Esophagus muscularis mucosa (tissue), 3 donors: ENCODE measurements around the gene BMPR1A.

ENCODE experiments used
- POLR2AphosphoS5 ChIP-seq, 2 donors: sonication (generic); formaldehyde crosslinking; IDR thresholded peaks; one replicate each; pipeline ENCODE4 v1.6.1; 2017; ENCODE audit warnings: antibody characterized with exemption in 2 of 2
- TF ChIP-seq, protein P1 (sequence below), 3 experiments: fragments of 200-600 bp in 2 of 3; fragments of 450-650 bp in 1 of 3; sonication (generic) in 2 of 3; IDR thresholded peaks; one replicate each; pipeline ENCODE4 v1.5.1; 2017 to 2019; ENCODE audit warnings: antibody characterized with exemption in 3 of 3, mild to moderate bottlenecking in 2 of 3, moderate library complexity in 1 of 3

DNA sequence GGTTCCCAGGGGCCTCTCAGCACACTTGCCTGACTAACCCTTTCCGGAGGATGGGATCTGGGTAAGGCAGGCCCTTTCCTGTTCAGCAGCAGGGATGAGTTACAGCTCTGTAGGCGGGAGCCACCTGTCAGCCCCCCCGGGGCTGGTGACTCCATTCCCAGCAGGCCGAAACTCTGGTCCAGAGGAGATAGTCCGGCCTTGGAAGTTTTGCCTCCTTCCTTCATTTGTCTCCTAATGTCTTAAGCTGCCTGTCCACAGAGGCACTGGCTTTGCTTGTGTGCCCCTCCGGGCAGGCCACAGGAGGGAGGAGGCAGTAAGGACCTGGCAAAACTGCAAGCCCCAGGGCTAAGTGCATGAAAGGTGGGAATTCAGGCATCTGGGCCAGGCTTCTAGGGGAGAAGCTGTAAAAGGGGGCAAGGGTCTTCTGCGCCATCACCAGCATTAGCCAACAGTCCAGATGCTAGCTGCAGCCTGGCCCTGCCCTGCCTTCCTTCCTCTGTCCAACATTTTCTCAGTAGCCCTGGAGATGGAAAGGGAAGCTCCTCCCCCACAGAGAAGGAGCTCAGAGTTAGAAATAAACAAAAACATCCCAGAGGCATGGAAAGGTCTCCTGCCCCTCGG, 213.1 kb downstream of the BMPR1A start:
- TF ChIP-seq, protein P1, sequence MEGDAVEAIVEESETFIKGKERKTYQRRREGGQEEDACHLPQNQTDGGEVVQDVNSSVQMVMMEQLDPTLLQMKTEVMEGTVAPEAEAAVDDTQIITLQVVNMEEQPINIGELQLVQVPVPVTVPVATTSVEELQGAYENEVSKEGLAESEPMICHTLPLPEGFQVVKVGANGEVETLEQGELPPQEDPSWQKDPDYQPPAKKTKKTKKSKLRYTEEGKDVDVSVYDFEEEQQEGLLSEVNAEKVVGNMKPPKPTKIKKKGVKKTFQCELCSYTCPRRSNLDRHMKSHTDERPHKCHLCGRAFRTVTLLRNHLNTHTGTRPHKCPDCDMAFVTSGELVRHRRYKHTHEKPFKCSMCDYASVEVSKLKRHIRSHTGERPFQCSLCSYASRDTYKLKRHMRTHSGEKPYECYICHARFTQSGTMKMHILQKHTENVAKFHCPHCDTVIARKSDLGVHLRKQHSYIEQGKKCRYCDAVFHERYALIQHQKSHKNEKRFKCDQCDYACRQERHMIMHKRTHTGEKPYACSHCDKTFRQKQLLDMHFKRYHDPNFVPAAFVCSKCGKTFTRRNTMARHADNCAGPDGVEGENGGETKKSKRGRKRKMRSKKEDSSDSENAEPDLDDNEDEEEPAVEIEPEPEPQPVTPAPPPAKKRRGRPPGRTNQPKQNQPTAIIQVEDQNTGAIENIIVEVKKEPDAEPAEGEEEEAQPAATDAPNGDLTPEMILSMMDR (IDR thresholded peaks at IDR 0.05), result no peak
- TF ChIP-seq POLR2AphosphoS5 (IDR thresholded peaks at IDR 0.05), result no peak
